ENCODE data around the gene GFAP. TPM values are rescaled to one million over a fixed set of nuclear protein-coding genes. Genes with fewer than 3 reads are reported as not detected.

GFAP gene
- total and polyA plus RNA-seq, 7 donors: 1.3 to 2.4 TPM; not detected in 5

GRCh38 chr17:44900894-44901293 is 14.4 kb downstream of the GFAP start:
- TF ChIP-seq POLR2AphosphoS5 (IDR thresholded peaks at IDR 0.05): peak in 2 of 4 donors; percentile 11 to 46
- no peak for TF ChIP-seq POLR2A (IDR thresholded peaks at IDR 0.05)
- intact Hi-C loops (cut with DNase I): loop anchor here (2.0 kb wide), 1 partner anchor 232 kb away; the partner anchor contains the start of gene PLCD3
- 47 to 56% methylated on average over 3 of the region's 3 CpGs for WGBS, 2 donors
- H3K36me3 ChIP-seq: peaks cover 0 to 2% (median 0%) of the 10 kb centered on the region in 4 donors
- H3K9me3 ChIP-seq: no peaks in the 10 kb centered on the region
- H3K4me3 ChIP-seq: no peak overlapping the region
- peaks cover 0 to 38% (median 29%) of the 10 kb centered on the region in 4 donors for H3K4me1 ChIP-seq
- H3K27ac ChIP-seq: peak overlapping the region; percentile 9 to 94 (median 92)
- no peaks in the 10 kb centered on the region for H3K27me3 ChIP-seq
- peak; percentile 83 for DNase-seq

- TF ChIP-seq CTCF (IDR thresholded peaks at IDR 0.05) (peak in 2 of 4 experiments; percentile 7 to 17), EP300 (IDR thresholded peaks at IDR 0.05) (peak in 2 of 4 donors; percentile 40), POLR2AphosphoS5 (IDR thresholded peaks at IDR 0.05) (peak; percentile 57 to 84 (median 75)), POLR2A (IDR thresholded peaks at IDR 0.05) (no peak)
- Histone ChIP-seq H3K9me3 (no peaks in the 10 kb centered on the region), H3K27ac (peak within 1 kb of the TSS; percentile 91 to 94 (median 92)), H3K36me3 (peaks cover 0 to 10% (median 1%) of the 10 kb centered on the region in 4 donors), H3K4me1 (peaks cover 0 to 38% (median 29%) of the 10 kb centered on the region in 4 donors), H3K27me3 (no peaks in the 10 kb centered on the region), H3K4me3 (peak within 1 kb of the TSS; percentile 72 to 83 (median 79))
- intact Hi-C loops (cut with DNase I): no loop called here
- 0% methylated on average over 54 of the region's 54 CpGs for WGBS, 2 donors
- DNase-seq: peak; percentile 95
Measured at GRCh38 chr17:44899074-44899782, 16.1 kb downstream of the GFAP start, which contains the start of gene EFTUD2. Gene EFTUD2 (minus strand): TSS chr17:44899445. CDS start chr17:44894521, 4,924 bp downstream.

- intact Hi-C loops (cut with DNase I): no loop called here
- H3K4me1 ChIP-seq: peaks cover 0 to 38% (median 29%) of the 10 kb centered on the region in 4 donors
- WGBS, 2 donors: 0% methylated on average over 7 of the region's 7 CpGs
Measured at GRCh38 chr17:44898768-44899073, 16.6 kb downstream of the GFAP start.

GRCh38 chr17:44894642-44895041 is 20.7 kb downstream of the GFAP start:
- Histone ChIP-seq H3K4me1 (peaks cover 0 to 24% (median 16%) of the 10 kb centered on the region in 4 donors), H3K4me3 (no peak overlapping the region), H3K36me3 (peaks cover 0 to 46% (median 14%) of the 10 kb centered on the region in 4 donors), H3K27me3 (no peaks in the 10 kb centered on the region), H3K27ac (no peak overlapping the region), H3K9me3 (no peaks in the 10 kb centered on the region)
- no peak for DNase-seq
- 97 to 98% methylated on average over 4 of the region's 4 CpGs for WGBS, 2 donors
- intact Hi-C loops (cut with DNase I): no loop called here
- TF ChIP-seq EP300 (IDR thresholded peaks at IDR 0.05) (no peak), POLR2A (IDR thresholded peaks at IDR 0.05) (no peak), POLR2AphosphoS5 (IDR thresholded peaks at IDR 0.05) (no peak), CTCF (IDR thresholded peaks at IDR 0.05) (no peak)

More at GRCh38 chr17:44898768-44899073, 16.6 kb downstream of the GFAP start:
- TF ChIP-seq POLR2A (IDR thresholded peaks at IDR 0.05) (no peak), POLR2AphosphoS5 (IDR thresholded peaks at IDR 0.05) (no peak), CTCF (IDR thresholded peaks at IDR 0.05) (no peak)
- DNase-seq: no peak
- Histone ChIP-seq H3K27ac (peak overlapping the region; percentile 91 to 94 (median 92)), H3K27me3 (no peaks in the 10 kb centered on the region), H3K9me3 (no peaks in the 10 kb centered on the region), H3K4me3 (peak overlapping the region; percentile 72 to 83 (median 79)), H3K36me3 (peaks cover 0 to 15% (median 4%) of the 10 kb centered on the region in 4 donors)

- TF ChIP-seq CTCF (IDR thresholded peaks at IDR 0.05) (no peak), POLR2AphosphoS5 (IDR thresholded peaks at IDR 0.05) (no peak), POLR2A (IDR thresholded peaks at IDR 0.05) (no peak)
Measured at GRCh38 chr17:44892250-44892649, 23.1 kb downstream of the GFAP start.

More at GRCh38 chr17:44892250-44892649, 23.1 kb downstream of the GFAP start:
- no peaks in the 10 kb centered on the region for H3K27me3 ChIP-seq
- intact Hi-C loops (cut with DNase I): no loop called here
- DNase-seq: no peak
- no peak overlapping the region for H3K4me3 ChIP-seq
- peaks cover 0 to 56% (median 14%) of the 10 kb centered on the region in 4 donors for H3K36me3 ChIP-seq
- no peak overlapping the region for H3K27ac ChIP-seq
- no peaks in the 10 kb centered on the region for H3K9me3 ChIP-seq
- peaks cover 0 to 8% (median under 1%) of the 10 kb centered on the region in 4 donors for H3K4me1 ChIP-seq
